Measurements from ENCODE around the gene FILIP1L. TPM values are rescaled to one million over a fixed set of nuclear protein-coding genes. Genes with fewer than 3 reads are reported as not detected.

FILIP1L gene
- total RNA-seq, 2 donors from 2014 or later, result 97.0 to 112 TPM

- no peak overlapping the region for H3K4me3 ChIP-seq
- H3K36me3 ChIP-seq, result no peaks in the 10 kb centered on the region
- peaks cover 0 to 40% of the 10 kb centered on the region in 2 donors for H3K4me1 ChIP-seq
- H3K27ac ChIP-seq, result peak overlapping the region; percentile 45 to 47
- H3K9me3 ChIP-seq, result no peaks in the 10 kb centered on the region
- no peak for DNase-seq (ENCODE audit: low spot score)
- no peak for TF ChIP-seq CTCF (IDR thresholded peaks at IDR 0.05)
- H3K27me3 ChIP-seq, result no peaks in the 10 kb centered on the region
Observed at GRCh38 chr3:100080573-100080972, 33.7 kb downstream of the FILIP1L start.

- H3K9me3 ChIP-seq, result no peaks in the 10 kb centered on the region
- H3K4me1 ChIP-seq, result peaks cover 0 to 35% of the 10 kb centered on the region in 2 donors
- DNase-seq (ENCODE audit: low spot score), result no peak
- no peak overlapping the region for H3K27ac ChIP-seq
- no peak for TF ChIP-seq CTCF (IDR thresholded peaks at IDR 0.05)
- H3K27me3 ChIP-seq, result no peaks in the 10 kb centered on the region
- H3K4me3 ChIP-seq, result no peak overlapping the region
- H3K36me3 ChIP-seq, result no peaks in the 10 kb centered on the region
Observed at GRCh38 chr3:100079328-100079727, 35.0 kb downstream of the FILIP1L start.

GRCh38 chr3:100076731-100077529 lies 37.4 kb downstream of the FILIP1L start:
- Histone ChIP-seq H3K4me3 (no peak overlapping the region), H3K9me3 (no peaks in the 10 kb centered on the region), H3K27ac (peak overlapping the region; percentile 60 to 79), H3K27me3 (no peaks in the 10 kb centered on the region), H3K36me3 (no peaks in the 10 kb centered on the region), H3K4me1 (peaks cover 0 to 56% of the 10 kb centered on the region in 2 donors)
- TF ChIP-seq CTCF (IDR thresholded peaks at IDR 0.05), result no peak
- no peak for DNase-seq (ENCODE audit: low spot score)

GRCh38 chr3:100075851-100076730 lies 38.2 kb downstream of the FILIP1L start:
- H3K36me3 ChIP-seq, result no peaks in the 10 kb centered on the region
- no peak overlapping the region for H3K4me3 ChIP-seq
- H3K27me3 ChIP-seq, result no peaks in the 10 kb centered on the region
- H3K4me1 ChIP-seq, result peaks cover 0 to 62% of the 10 kb centered on the region in 2 donors
- no peaks in the 10 kb centered on the region for H3K9me3 ChIP-seq
- H3K27ac ChIP-seq, result peak overlapping the region; percentile 60 to 79
- TF ChIP-seq CTCF (IDR thresholded peaks at IDR 0.05), result no peak
- DNase-seq (ENCODE audit: low spot score), result no peak

- no peak for TF ChIP-seq CTCF (IDR thresholded peaks at IDR 0.05)
- no peak for DNase-seq (ENCODE audit: low spot score)
- Histone ChIP-seq H3K4me3 (no peak overlapping the region), H3K9me3 (no peaks in the 10 kb centered on the region), H3K4me1 (peaks cover 0 to 53% of the 10 kb centered on the region in 2 donors), H3K27ac (peak overlapping the region; percentile 47 to 79), H3K27me3 (no peaks in the 10 kb centered on the region), H3K36me3 (no peaks in the 10 kb centered on the region)
Observed at GRCh38 chr3:100075196-100075595, 39.1 kb downstream of the FILIP1L start.

All from right atrium auricular region (tissue), 2 donors.